Uterus (tissue), 4 donors: Measurements from ENCODE around the gene RAI1. TPM values are rescaled to one million over a fixed set of nuclear protein-coding genes. Genes with fewer than 3 reads are reported as not detected.
"Not testable (repeated sequence)": the region's sequence is repeated elsewhere in the genome, so short reads cannot be mapped to it uniquely, and the experiment has no call there.

Experiments used
- DNase-seq, 2 donors: peaks; one replicate each; pipeline ENCODE4 v3.0.0-alpha.2; 2019 to 2020
- H3K27ac ChIP-seq, 2 donors: fragments of 200-600 bp; sonication (generic); 1 replicate in 1 of 2; 2 replicates in 1 of 2; pipeline ENCODE4 v1.5.1; 2016 to 2018
- H3K27me3 ChIP-seq, 2 donors: fragments of 200-600 bp; sonication (generic); one replicate each; pipeline ENCODE4 v1.5.1; 2018 to 2019; ENCODE audit warnings: control low read depth in 1 of 2
- H3K36me3 ChIP-seq, 2 donors: fragments of 200-600 bp; sonication (generic); one replicate each; pipeline ENCODE4 v1.5.1; 2019; ENCODE audit warnings: control low read depth in 1 of 2
- H3K4me1 ChIP-seq, 2 donors: fragments of 200-600 bp; sonication (generic); one replicate each; pipeline ENCODE4 v1.5.1; 2018 to 2019; ENCODE audit warnings: control low read depth in 1 of 2
- H3K4me3 ChIP-seq, 2 donors: fragments of 200-600 bp; sonication (generic); 1 replicate in 1 of 2; 2 replicates in 1 of 2; pipeline ENCODE4 v1.5.1; 2018 to 2019; ENCODE audit warnings: mild to moderate bottlenecking in 1 of 2
- H3K9me3 ChIP-seq, 2 donors: fragments of 200-600 bp; sonication (generic); one replicate each; pipeline ENCODE4 v1.5.1; 2019; ENCODE audit warnings: control low read depth in 1 of 2
- POLR2A ChIP-seq, 2 donors: fragments of 450-650 bp; IDR thresholded peaks; one replicate each; pipeline ENCODE4 v1.6.1; 2016; ENCODE audit warnings: antibody characterized with exemption in 2 of 2, mild to moderate bottlenecking in 1 of 2, moderate library complexity in 1 of 2
- intact Hi-C: fragments of 100-400 bp; cut with DNase I; formaldehyde crosslinking; loops from one replicate; pipeline ENCODE4 v1.15.1; 2023; ENCODE audit warnings: low total_unique reads
- total RNA-seq, 4 donors: library from RNA; depleted of rRNA in 3 of 4; stranded (reverse); fragments of >200 nt in 3 of 4; gene quantifications; one replicate each; pipeline versions ENCODE4 v1.1.0 to v1.2.4, GENCODE V29; 2014 to 2023
- TF ChIP-seq, protein P1 (sequence below), 4 experiments: fragments of 200-600 bp in 2 of 4; fragments of 450-650 bp in 2 of 4; sonication (generic) in 2 of 4; IDR thresholded peaks; one replicate each; pipeline ENCODE4 v1.5.1; 2016 to 2019; ENCODE audit warnings: antibody characterized with exemption in 4 of 4, mild to moderate bottlenecking in 2 of 4, moderate library complexity in 1 of 4
- donor health status: DM: yes; HTN: yes; CAD: no.

The RAI1 gene
- total RNA-seq, 4 donors from 2014 or later, result 10.0 to 66.1 (median 15.3) TPM

GRCh38 chr17:17807440-17807839, 126.2 kb downstream of the RAI1 start:
- Histone ChIP-seq H3K27me3 (no peaks in the 10 kb centered on the region), H3K9me3 (no peaks in the 10 kb centered on the region), H3K4me3 (no peak overlapping the region), H3K4me1 (peaks cover 6 to 21% of the 10 kb centered on the region in 2 donors), H3K27ac (no peak overlapping the region), H3K36me3 (no peaks in the 10 kb centered on the region)
- intact Hi-C loops, result no loop called here
- no peak for DNase-seq
- TF ChIP-seq, protein P1, sequence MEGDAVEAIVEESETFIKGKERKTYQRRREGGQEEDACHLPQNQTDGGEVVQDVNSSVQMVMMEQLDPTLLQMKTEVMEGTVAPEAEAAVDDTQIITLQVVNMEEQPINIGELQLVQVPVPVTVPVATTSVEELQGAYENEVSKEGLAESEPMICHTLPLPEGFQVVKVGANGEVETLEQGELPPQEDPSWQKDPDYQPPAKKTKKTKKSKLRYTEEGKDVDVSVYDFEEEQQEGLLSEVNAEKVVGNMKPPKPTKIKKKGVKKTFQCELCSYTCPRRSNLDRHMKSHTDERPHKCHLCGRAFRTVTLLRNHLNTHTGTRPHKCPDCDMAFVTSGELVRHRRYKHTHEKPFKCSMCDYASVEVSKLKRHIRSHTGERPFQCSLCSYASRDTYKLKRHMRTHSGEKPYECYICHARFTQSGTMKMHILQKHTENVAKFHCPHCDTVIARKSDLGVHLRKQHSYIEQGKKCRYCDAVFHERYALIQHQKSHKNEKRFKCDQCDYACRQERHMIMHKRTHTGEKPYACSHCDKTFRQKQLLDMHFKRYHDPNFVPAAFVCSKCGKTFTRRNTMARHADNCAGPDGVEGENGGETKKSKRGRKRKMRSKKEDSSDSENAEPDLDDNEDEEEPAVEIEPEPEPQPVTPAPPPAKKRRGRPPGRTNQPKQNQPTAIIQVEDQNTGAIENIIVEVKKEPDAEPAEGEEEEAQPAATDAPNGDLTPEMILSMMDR (IDR thresholded peaks at IDR 0.05), result no peak
- TF ChIP-seq POLR2A (IDR thresholded peaks at IDR 0.05), result no peak

- peaks cover 6 to 21% of the 10 kb centered on the region in 2 donors for H3K4me1 ChIP-seq
- H3K9me3 ChIP-seq, intact Hi-C loops, DNase-seq, H3K36me3 ChIP-seq, H3K27ac ChIP-seq, H3K27me3 ChIP-seq, H3K4me3 ChIP-seq: not testable (repeated sequence)
Observed at GRCh38 chr17:17808200-17808599, 126.9 kb downstream of the RAI1 start.

DNA sequence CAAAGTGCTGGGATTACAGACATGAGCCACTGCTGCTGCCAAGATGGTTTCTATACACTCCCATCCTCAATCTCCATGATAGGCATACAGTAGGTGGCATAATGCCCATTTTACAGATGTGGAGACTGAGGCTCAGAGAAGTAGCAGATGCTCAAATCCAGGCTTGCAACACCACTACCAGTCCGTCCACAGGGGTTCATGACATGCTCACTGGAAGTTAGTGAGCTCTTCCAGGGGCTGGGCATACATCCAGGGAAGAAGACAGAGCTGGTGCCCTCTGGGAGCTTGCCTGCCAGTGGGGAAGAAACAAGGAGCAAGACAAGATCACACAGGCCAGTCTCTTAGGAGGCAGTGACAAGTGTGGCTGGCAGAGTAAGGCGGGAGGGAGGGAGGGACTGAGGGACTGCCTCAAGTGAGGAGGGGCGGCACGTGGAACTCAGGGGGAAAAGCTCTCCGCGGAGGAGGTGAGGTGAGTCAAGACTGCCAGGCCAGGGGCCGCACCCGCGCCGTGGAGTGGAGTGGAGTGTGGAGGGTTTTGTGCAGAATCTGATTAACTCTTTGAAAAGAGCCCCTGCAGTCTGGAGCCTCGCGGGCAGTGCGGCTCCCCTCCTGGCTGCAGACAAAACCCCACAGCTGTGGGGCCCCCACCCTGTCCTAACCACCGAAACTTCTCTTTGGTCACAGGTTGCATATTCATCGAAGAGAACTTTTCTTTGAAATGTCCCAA, 127.6 kb downstream of the RAI1 start:
- H3K36me3 ChIP-seq, result no peaks in the 10 kb centered on the region
- TF ChIP-seq POLR2A (IDR thresholded peaks at IDR 0.05), result no peak
- TF ChIP-seq, protein P1 (IDR thresholded peaks at IDR 0.05), result no peak
- no peaks in the 10 kb centered on the region for H3K9me3 ChIP-seq
- no peak for DNase-seq
- peak overlapping the region in 1 of 2 donors; percentile 84 for H3K27ac ChIP-seq
- H3K4me1 ChIP-seq, result peaks cover 6 to 21% of the 10 kb centered on the region in 2 donors
- intact Hi-C loops, result no loop called here
- H3K4me3 ChIP-seq, result peak overlapping the region in 1 of 2 donors; percentile 22
- no peaks in the 10 kb centered on the region for H3K27me3 ChIP-seq

- no peaks in the 10 kb centered on the region for H3K27me3 ChIP-seq
- H3K36me3 ChIP-seq, result no peaks in the 10 kb centered on the region
- H3K9me3 ChIP-seq, result no peaks in the 10 kb centered on the region
- no peak for TF ChIP-seq POLR2A (IDR thresholded peaks at IDR 0.05)
- TF ChIP-seq, protein P1 (IDR thresholded peaks at IDR 0.05), result no peak
- intact Hi-C loops, result no loop called here
- DNase-seq, result no peak
- H3K4me3 ChIP-seq, result peak overlapping the region; percentile 21 to 22
- peak overlapping the region; percentile 78 to 84 for H3K27ac ChIP-seq
- H3K4me1 ChIP-seq, result peaks cover 6 to 21% of the 10 kb centered on the region in 2 donors
Observed at GRCh38 chr17:17809531-17810083, 128.3 kb downstream of the RAI1 start.

- intact Hi-C loops, result no loop called here
- H3K36me3 ChIP-seq, result no peaks in the 10 kb centered on the region
- H3K4me1 ChIP-seq, result peaks cover 6 to 21% of the 10 kb centered on the region in 2 donors
- TF ChIP-seq POLR2A (IDR thresholded peaks at IDR 0.05), result peak in 1 of 2 donors; percentile 44
- TF ChIP-seq, protein P1 (IDR thresholded peaks at IDR 0.05), result peak in 1 of 4 experiments; percentile 35
- peak; percentile 72 to 84 for DNase-seq
- H3K9me3 ChIP-seq, result no peaks in the 10 kb centered on the region
- no peaks in the 10 kb centered on the region for H3K27me3 ChIP-seq
- H3K4me3 ChIP-seq, result peak overlapping the region; percentile 21 to 22
- H3K27ac ChIP-seq, result peak overlapping the region; percentile 78 to 84
Observed at GRCh38 chr17:17810084-17810894, 129.0 kb downstream of the RAI1 start.
